Caco-2 (cell line): ENCODE measurements around the gene MIOS. TPM values are rescaled to one million over a fixed set of nuclear protein-coding genes. Genes with fewer than 3 reads are reported as not detected.

Experiments
- BruUV-seq: library from RNA; stranded (reverse); fragments of 400-500 nt; replicated peaks from 2 replicates; lab custom pipeline; 2021; lab: Mats Ljungman, UMichigan
- CTCF ChIA-PET: fragments of 300-600 bp; sonication (Branson Sonifier 250); formaldehyde crosslinking; loops from one replicate; lab custom pipeline; 2022; ENCODE audit warnings: antibody characterized with exemption; lab: Charles Lee
- POLR2A ChIA-PET: fragments of 300-600 bp; sonication (Branson Sonifier 250); formaldehyde crosslinking; loops from one replicate; lab custom pipeline; 2022; ENCODE audit warnings: antibody characterized with exemption; lab: Charles Lee
- DNase-seq, 2 experiments: peaks; one replicate each; pipeline versions ENCODE4 v3.0.0 to v3.0.0-alpha.2; 2020 to 2022
- H3K27me3 ChIP-seq: replicated peaks from 2 replicates; pipeline ENCODE4 v1.6.0; 2011; ENCODE audit warnings: low read length; ENCODE audit not compliant: control insufficient read depth, insufficient read depth
- H3K36me3 ChIP-seq: 2 replicates; pipeline ENCODE4 v1.5.1; 2011; ENCODE audit warnings: low read length; ENCODE audit not compliant: control insufficient read depth, insufficient read depth
- H3K4me1 ChIP-seq: fragments of 250-450 bp; sonication (Bioruptor Pico); 2 replicates; pipeline ENCODE4 v1.5.1; 2020; ENCODE audit warnings: mild to moderate bottlenecking
- H3K4me3 ChIP-seq: 2 replicates; pipeline ENCODE4 v1.5.1; 2011; ENCODE audit warnings: low read depth, mild to moderate bottlenecking, control low read depth, low read length
- H3K9me3 ChIP-seq: fragments of 250-450 bp; sonication (Bioruptor Pico); 2 replicates; pipeline ENCODE4 v1.5.1; 2020; ENCODE audit warnings: mild to moderate bottlenecking, moderate library complexity
- H3K27ac Mint-ChIP-seq: one replicate; pipeline ENCODE4 v1.8.0; 2022; ENCODE audit warnings: mixed read lengths; ENCODE audit not compliant: unreplicated experiment
- H3K27me3 Mint-ChIP-seq: one replicate; pipeline ENCODE4 v1.8.0; 2022; ENCODE audit warnings: mixed read lengths; ENCODE audit not compliant: insufficient read depth, unreplicated experiment
- H3K36me3 Mint-ChIP-seq: one replicate; pipeline ENCODE4 v1.8.0; 2022; ENCODE audit warnings: mild to moderate bottlenecking, mixed read lengths; ENCODE audit not compliant: insufficient read depth, unreplicated experiment
- H3K4me1 Mint-ChIP-seq: one replicate; pipeline ENCODE4 v1.8.0; 2022; ENCODE audit warnings: low read depth, mixed read lengths; ENCODE audit not compliant: unreplicated experiment
- H3K4me3 Mint-ChIP-seq: one replicate; pipeline ENCODE4 v1.8.0; 2022; ENCODE audit warnings: mild to moderate bottlenecking, moderate library complexity, mixed read lengths; ENCODE audit not compliant: unreplicated experiment
- H3K9me3 Mint-ChIP-seq: one replicate; pipeline ENCODE4 v1.8.0; 2022; ENCODE audit warnings: mixed read lengths; ENCODE audit not compliant: unreplicated experiment
- intact Hi-C: fragments of 100-400 bp; cut with micrococcal nuclease; formaldehyde crosslinking; loops from one replicate; pipeline ENCODE4 v1.10.0; 2022; ENCODE audit not compliant: unreplicated experiment
- total RNA-seq: library from RNA; stranded (reverse); gene quantifications from 2 replicates; pipeline ENCODE4 v1.2.3, GENCODE V29; 2022
- TF ChIP-seq, protein P1 (sequence below), 2 experiments: fragments of 200-600 bp in 1 of 2; IDR thresholded peaks; 1 replicate in 1 of 2; 2 replicates in 1 of 2; pipeline versions ENCODE4 v1.5.1 to v1.8.0; 2011 to 2022; ENCODE audit warnings: antibody characterized with exemption in 1 of 2, control low read depth in 1 of 2, inconsistent platforms in 1 of 2, low read depth in 1 of 2, low read length in 1 of 2, mild to moderate bottlenecking in 1 of 2, moderate library complexity in 1 of 2; ENCODE audit not compliant: insufficient read depth in 1 of 2, severe bottlenecking in 1 of 2, unreplicated experiment in 1 of 2

The MIOS gene
- total RNA-seq, 1 experiment from 2014 or later: 37.3 TPM

- no peak overlapping the region for H3K4me3 Mint-ChIP-seq
Measured at GRCh38 chr7:7554021-7554432, 12.7 kb upstream of the MIOS start.

DNA sequence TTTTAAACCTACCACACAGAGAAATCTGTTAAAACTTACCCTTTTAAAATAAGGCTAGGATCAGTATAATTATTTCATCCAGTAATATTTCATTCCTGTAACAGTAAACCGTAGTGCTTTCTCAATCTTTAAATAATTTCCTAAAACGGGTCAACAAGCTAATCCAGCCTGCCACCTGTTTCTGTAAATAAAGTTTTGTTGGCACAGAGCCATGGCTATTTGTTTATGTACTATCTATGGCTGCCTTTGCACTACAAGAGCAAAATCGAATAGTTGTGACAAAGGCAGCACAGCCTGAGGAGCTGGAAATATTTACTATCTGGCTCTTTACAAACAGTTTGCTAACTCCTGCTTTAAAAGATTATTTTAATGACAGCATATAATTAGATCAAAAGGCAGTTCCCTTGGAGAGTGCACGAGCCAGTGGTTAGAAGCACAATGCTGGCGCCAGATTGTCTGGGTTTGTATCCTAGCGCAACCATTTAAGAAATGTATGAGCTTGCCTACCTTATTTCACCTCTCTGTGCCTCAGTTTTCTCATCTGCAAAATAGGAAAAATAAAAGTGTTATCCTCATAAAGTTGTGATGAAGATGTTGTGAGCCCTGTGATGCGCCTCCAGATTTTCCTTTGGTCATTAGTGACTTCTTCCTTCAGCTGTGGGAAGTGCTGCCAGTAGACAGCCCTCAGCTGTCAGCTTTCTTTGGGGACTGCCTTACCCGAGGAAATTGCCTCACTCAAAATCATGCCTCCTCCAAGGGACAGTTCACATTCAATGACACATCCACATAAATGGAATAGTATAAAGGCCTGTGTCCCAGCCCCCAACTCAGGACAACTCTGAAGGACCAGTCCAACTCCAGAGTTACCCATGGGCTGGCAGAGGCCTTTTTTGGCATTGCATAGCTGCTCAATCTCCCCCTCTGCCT, 11.8 kb upstream of the MIOS start:
- ChIA-PET POLR2A (no interaction called here), CTCF (no interaction called here)
- H3K27me3 Mint-ChIP-seq: no peaks in the 10 kb centered on the region
- H3K27me3 ChIP-seq: no peaks in the 10 kb centered on the region
- no peak overlapping the region for H3K4me3 Mint-ChIP-seq
- BruUV-seq: no TSS peak
- H3K36me3 ChIP-seq: no peaks in the 10 kb centered on the region
- H3K4me1 Mint-ChIP-seq: no peaks in the 10 kb centered on the region
- DNase-seq: no peak
- H3K27ac Mint-ChIP-seq: no peak overlapping the region
- H3K36me3 Mint-ChIP-seq: peaks cover 7% of the 10 kb centered on the region
- H3K9me3 ChIP-seq: no peaks in the 10 kb centered on the region
- H3K4me3 ChIP-seq: no peak overlapping the region
- intact Hi-C loops: no loop called here
- TF ChIP-seq, protein P1, sequence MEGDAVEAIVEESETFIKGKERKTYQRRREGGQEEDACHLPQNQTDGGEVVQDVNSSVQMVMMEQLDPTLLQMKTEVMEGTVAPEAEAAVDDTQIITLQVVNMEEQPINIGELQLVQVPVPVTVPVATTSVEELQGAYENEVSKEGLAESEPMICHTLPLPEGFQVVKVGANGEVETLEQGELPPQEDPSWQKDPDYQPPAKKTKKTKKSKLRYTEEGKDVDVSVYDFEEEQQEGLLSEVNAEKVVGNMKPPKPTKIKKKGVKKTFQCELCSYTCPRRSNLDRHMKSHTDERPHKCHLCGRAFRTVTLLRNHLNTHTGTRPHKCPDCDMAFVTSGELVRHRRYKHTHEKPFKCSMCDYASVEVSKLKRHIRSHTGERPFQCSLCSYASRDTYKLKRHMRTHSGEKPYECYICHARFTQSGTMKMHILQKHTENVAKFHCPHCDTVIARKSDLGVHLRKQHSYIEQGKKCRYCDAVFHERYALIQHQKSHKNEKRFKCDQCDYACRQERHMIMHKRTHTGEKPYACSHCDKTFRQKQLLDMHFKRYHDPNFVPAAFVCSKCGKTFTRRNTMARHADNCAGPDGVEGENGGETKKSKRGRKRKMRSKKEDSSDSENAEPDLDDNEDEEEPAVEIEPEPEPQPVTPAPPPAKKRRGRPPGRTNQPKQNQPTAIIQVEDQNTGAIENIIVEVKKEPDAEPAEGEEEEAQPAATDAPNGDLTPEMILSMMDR (IDR thresholded peaks at IDR 0.05; ENCODE audit: insufficient read depth in 1 of 2, low read depth in 1 of 2, low read length in 1 of 2, severe bottlenecking in 1 of 2, unreplicated experiment in 1 of 2): no peak
- H3K4me1 ChIP-seq: no peaks in the 10 kb centered on the region
- peaks cover 14% of the 10 kb centered on the region for H3K9me3 Mint-ChIP-seq

More at GRCh38 chr7:7554021-7554432, 12.7 kb upstream of the MIOS start:
- no peak overlapping the region for H3K4me3 ChIP-seq
- H3K27me3 ChIP-seq: no peaks in the 10 kb centered on the region
- Mint-ChIP-seq H3K4me1 (no peaks in the 10 kb centered on the region), H3K9me3 (peaks cover 9% of the 10 kb centered on the region), H3K36me3 (peaks cover 7% of the 10 kb centered on the region), H3K27me3 (no peaks in the 10 kb centered on the region), H3K27ac (no peak overlapping the region)
- no TSS peak for BruUV-seq
- H3K4me1 ChIP-seq: no peaks in the 10 kb centered on the region
- H3K36me3 ChIP-seq: no peaks in the 10 kb centered on the region
- no peaks in the 10 kb centered on the region for H3K9me3 ChIP-seq
- intact Hi-C loops: no loop called here
- ChIA-PET POLR2A (no interaction called here), CTCF (no interaction called here)
- no peak for DNase-seq
- TF ChIP-seq, protein P1 (IDR thresholded peaks at IDR 0.05; ENCODE audit: insufficient read depth in 1 of 2, low read depth in 1 of 2, low read length in 1 of 2, severe bottlenecking in 1 of 2, unreplicated experiment in 1 of 2): no peak

GRCh38 chr7:7556852-7557251, 9.8 kb upstream of the MIOS start:
- Mint-ChIP-seq H3K4me3 (no peak overlapping the region), H3K27ac (no peak overlapping the region), H3K36me3 (peaks cover 5% of the 10 kb centered on the region), H3K27me3 (no peaks in the 10 kb centered on the region), H3K4me1 (no peaks in the 10 kb centered on the region), H3K9me3 (peaks cover 14% of the 10 kb centered on the region)
- no peaks in the 10 kb centered on the region for H3K4me1 ChIP-seq
- BruUV-seq: no TSS peak
- no peak for DNase-seq
- TF ChIP-seq, protein P1 (IDR thresholded peaks at IDR 0.05; ENCODE audit: insufficient read depth in 1 of 2, low read depth in 1 of 2, low read length in 1 of 2, severe bottlenecking in 1 of 2, unreplicated experiment in 1 of 2): no peak
- ChIA-PET CTCF (no interaction called here), POLR2A (no interaction called here)
- no peaks in the 10 kb centered on the region for H3K36me3 ChIP-seq
- H3K9me3 ChIP-seq: no peaks in the 10 kb centered on the region
- no peaks in the 10 kb centered on the region for H3K27me3 ChIP-seq
- intact Hi-C loops: no loop called here
- no peak overlapping the region for H3K4me3 ChIP-seq
